ENCODE data around the gene CDH4. TPM values are rescaled to one million over a fixed set of nuclear protein-coding genes. Genes with fewer than 3 reads are reported as not detected.

Gene CDH4
- total RNA-seq, 4 donors from 2014 or later, result 0.13 to 0.38 (median 0.21) TPM; not detected in 1

DNA sequence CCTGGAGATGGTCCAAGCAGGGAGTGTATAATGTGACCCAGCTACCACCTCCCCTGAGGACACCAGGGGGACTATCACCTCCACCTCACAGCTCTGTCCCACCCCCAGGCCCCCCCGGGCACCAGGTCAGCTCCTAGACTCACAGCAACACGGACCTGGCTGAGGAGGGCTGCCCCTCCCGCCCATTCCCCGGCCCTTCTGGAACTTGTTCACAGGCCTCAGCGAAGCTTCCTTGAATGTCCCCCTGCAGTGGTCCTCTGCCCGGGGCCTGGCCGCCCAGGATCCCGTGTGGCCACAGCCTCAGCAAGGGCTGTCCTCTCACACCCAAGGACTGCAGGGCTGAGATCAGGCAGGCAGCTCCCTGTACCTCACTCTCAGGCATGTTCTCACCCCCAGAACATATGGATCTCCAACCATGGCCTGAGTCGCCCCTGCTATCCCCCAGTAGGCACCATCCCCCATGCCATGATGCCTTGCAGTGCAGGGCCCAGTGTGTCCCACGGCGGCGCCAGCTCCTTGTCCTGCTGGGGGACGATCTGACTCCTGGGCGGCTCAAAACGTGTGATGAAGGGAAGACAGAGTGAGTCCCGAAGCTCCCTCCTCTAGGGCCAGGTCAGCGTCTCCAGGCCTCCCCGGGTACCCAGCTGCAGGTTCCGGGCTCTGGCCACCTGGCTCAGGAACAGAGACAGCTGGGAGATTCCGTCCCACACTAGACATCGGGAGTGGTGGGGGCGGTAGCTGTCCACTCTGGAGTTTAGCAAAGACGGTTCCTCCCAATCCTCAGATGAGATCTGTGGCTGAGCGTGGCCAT, 655.2 kb downstream of the CDH4 start:
- intact Hi-C loops (cut with DNase I), result no loop called here
- no peak for DNase-seq
- H3K4me3 ChIP-seq, result no peak overlapping the region
- H3K9me3 ChIP-seq, result no peaks in the 10 kb centered on the region
- TF ChIP-seq POLR2A (IDR thresholded peaks at IDR 0.05), result no peak
- TF ChIP-seq, protein P1, sequence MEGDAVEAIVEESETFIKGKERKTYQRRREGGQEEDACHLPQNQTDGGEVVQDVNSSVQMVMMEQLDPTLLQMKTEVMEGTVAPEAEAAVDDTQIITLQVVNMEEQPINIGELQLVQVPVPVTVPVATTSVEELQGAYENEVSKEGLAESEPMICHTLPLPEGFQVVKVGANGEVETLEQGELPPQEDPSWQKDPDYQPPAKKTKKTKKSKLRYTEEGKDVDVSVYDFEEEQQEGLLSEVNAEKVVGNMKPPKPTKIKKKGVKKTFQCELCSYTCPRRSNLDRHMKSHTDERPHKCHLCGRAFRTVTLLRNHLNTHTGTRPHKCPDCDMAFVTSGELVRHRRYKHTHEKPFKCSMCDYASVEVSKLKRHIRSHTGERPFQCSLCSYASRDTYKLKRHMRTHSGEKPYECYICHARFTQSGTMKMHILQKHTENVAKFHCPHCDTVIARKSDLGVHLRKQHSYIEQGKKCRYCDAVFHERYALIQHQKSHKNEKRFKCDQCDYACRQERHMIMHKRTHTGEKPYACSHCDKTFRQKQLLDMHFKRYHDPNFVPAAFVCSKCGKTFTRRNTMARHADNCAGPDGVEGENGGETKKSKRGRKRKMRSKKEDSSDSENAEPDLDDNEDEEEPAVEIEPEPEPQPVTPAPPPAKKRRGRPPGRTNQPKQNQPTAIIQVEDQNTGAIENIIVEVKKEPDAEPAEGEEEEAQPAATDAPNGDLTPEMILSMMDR (IDR thresholded peaks at IDR 0.05), result no peak
- WGBS, 2 donors, result 73 to 80% methylated on average over 2 to 8 of the region's 24 CpGs
- H3K27ac ChIP-seq, result no peak overlapping the region
- H3K36me3 ChIP-seq, result no peaks in the 10 kb centered on the region
- peaks cover 0 to 3% (median 0%) of the 10 kb centered on the region in 3 donors for H3K4me1 ChIP-seq
- peaks cover 0 to 43% (median 0%) of the 10 kb centered on the region in 4 donors for H3K27me3 ChIP-seq

DNA sequence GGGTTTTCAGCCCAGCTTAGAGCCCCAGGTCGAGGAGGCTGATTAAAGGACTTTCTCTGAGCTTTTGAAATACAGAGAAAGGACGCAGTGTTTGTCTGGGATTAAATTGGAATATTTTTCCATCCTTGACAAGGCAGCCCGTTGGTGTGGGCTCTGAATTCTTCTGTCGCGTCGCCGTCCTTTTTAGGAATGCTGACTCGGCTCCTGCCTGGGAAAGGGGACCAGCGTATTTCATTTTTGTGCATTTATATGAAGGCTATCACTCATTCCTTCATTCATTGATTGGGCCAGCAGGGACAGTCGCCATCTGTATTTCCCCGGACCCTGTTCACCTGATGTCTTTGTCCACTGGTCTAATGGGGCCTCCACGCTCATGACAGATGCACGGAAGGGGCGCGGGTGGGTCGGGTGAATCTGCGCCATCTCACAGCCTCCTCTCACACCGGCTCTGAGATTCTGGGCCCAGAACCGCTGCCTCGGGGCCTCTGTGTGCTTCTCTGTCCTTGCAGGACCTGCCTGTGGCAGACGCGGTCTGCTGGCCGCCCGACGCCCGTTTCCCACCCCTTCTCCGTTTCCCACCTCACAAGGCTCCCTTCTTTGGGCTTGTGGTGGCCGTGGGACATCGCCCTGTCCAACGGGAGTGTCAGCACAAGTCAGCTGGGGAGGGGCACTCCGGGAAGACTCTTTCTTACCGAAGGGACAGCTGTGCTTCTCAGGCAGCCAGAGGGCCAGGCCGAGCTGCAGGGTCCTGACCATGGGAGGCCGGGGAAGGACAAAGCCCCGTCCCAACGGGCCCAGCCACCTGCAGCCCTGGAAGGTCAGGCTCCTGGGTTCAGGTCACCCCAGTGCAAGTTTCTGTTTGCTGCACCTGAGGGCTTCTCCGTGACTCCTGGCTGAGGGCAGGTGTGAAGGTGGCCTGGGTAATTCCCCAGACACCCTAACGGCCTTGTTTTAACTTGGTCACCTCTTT, 656.3 kb downstream of the CDH4 start:
- Histone ChIP-seq H3K36me3 (no peaks in the 10 kb centered on the region), H3K4me1 (no peaks in the 10 kb centered on the region), H3K9me3 (no peaks in the 10 kb centered on the region), H3K27me3 (peaks cover 0 to 38% (median 0%) of the 10 kb centered on the region in 4 donors), H3K27ac (no peak overlapping the region), H3K4me3 (no peak overlapping the region)
- no peak for TF ChIP-seq POLR2A (IDR thresholded peaks at IDR 0.05)
- TF ChIP-seq, protein P1 (IDR thresholded peaks at IDR 0.05), result no peak
- intact Hi-C loops (cut with DNase I), result no loop called here
- WGBS, 2 donors, result 77 to 82% methylated on average over 17 to 26 of the region's 38 CpGs
- DNase-seq, result no peak

DNA sequence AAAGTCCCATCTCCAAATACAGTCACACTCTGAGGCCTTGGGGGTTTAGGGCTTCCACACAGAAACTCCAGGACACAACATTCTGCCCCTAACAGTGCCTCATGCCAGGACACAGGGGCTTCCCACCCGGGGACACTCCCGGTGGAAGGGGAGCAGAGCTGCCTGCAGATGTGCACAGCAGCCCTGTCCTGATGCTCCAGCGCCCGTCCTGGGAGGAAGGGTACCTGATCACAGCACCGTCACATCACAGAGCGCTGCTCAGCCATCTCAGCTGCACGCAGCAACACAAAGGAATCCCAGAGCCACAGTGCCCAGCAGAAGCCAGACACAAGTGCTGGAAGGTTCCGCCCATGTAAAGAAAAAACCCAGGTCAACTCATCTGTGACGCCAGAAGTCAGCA, 657.0 kb downstream of the CDH4 start:
- Histone ChIP-seq H3K4me1 (no peaks in the 10 kb centered on the region), H3K9me3 (no peaks in the 10 kb centered on the region), H3K36me3 (no peaks in the 10 kb centered on the region), H3K27me3 (peaks cover 0 to 34% (median 0%) of the 10 kb centered on the region in 4 donors), H3K4me3 (no peak overlapping the region), H3K27ac (no peak overlapping the region)
- TF ChIP-seq, protein P1 (IDR thresholded peaks at IDR 0.05), result no peak
- TF ChIP-seq POLR2A (IDR thresholded peaks at IDR 0.05), result no peak
- DNase-seq, result no peak
- WGBS, 2 donors, result 76 to 89% methylated on average over 6 to 8 of the region's 9 CpGs
- intact Hi-C loops (cut with DNase I), result no loop called here

DNA sequence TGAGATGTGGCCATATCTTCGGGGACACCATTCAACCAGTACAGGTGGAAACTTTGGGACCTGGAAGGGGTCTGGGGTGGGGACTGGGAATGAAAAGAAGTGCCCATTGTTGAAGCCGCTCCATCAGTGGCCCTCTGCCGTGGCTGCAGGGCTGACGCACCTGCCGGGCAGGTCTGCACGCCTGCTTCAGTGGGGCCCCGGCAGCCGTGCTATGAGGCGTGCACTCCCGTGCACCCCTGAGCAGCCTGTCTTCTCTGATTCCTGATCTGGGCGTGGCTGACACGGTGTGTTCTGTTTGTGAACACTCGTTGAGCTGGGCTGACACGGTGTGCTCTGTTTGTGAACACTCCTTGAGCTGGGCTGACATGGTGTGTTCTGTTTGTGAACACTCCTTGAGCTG, 657.8 kb downstream of the CDH4 start:
- TF ChIP-seq, protein P1 (IDR thresholded peaks at IDR 0.05), result no peak
- no peak for TF ChIP-seq POLR2A (IDR thresholded peaks at IDR 0.05)
- H3K4me1 ChIP-seq, result no peaks in the 10 kb centered on the region
- DNase-seq, result no peak
- peaks cover 0 to 35% (median 0%) of the 10 kb centered on the region in 4 donors for H3K27me3 ChIP-seq
- no peaks in the 10 kb centered on the region for H3K36me3 ChIP-seq
- WGBS, 2 donors, result 41 to 88% methylated on average over 4 to 8 of the region's 14 CpGs
- no peaks in the 10 kb centered on the region for H3K9me3 ChIP-seq
- intact Hi-C loops (cut with DNase I), result no loop called here
- H3K27ac ChIP-seq, result no peak overlapping the region
- H3K4me3 ChIP-seq, result no peak overlapping the region
